Activated naive CD8-positive, alpha-beta T cell treated with anti-CD3 and anti-CD28 coated beads, Interleukin-2, amount 10 ng/mL, durations not matched to agents 7 days and 5 days (primary cell): ENCODE measurements around the gene STARD4. TPM values are rescaled to one million over a fixed set of nuclear protein-coding genes. Genes with fewer than 3 reads are reported as not detected.

Source experiments
- ATAC-seq: fragments of 150-1000 bp; cut with Tn5 transposase; one replicate; pipeline ENCODE4 v1.10.0; 2021; ENCODE audit warnings: low read depth, moderate library complexity
- POLR2A ChIA-PET: fragments of 350-600 bp; sonication (Branson Sonifier 250); formaldehyde crosslinking; loops from one replicate; lab custom pipeline; 2021; ENCODE audit warnings: antibody characterized with exemption; lab: Charles Lee
- DNase-seq: peaks from one replicate; pipeline ENCODE4 v3.0.0; 2021
- H3K27ac Mint-ChIP-seq: one replicate; pipeline ENCODE4 v1.8.0; 2022; ENCODE audit warnings: mild to moderate bottlenecking, mixed read lengths
- H3K27me3 Mint-ChIP-seq: one replicate; pipeline ENCODE4 v1.8.0; 2022; ENCODE audit warnings: mild to moderate bottlenecking, moderate library complexity, mixed read lengths
- H3K36me3 Mint-ChIP-seq: one replicate; pipeline ENCODE4 v1.8.0; 2021; ENCODE audit warnings: mild to moderate bottlenecking, mixed read lengths
- H3K4me1 Mint-ChIP-seq: one replicate; pipeline ENCODE4 v1.8.0; 2021; ENCODE audit warnings: mixed read lengths
- H3K4me3 Mint-ChIP-seq: one replicate; pipeline ENCODE4 v1.8.0; 2022; ENCODE audit warnings: mild to moderate bottlenecking, moderate library complexity, mixed read lengths
- H3K9me3 Mint-ChIP-seq: one replicate; pipeline ENCODE4 v1.8.0; 2021; ENCODE audit warnings: mixed read lengths
- total RNA-seq, 2 experiments: library from RNA; stranded (reverse); gene quantifications; one replicate each; pipeline ENCODE4 v1.2.3, GENCODE V29; 2021

Gene STARD4
- total RNA-seq, 2 experiments from 2014 or later, result 47.0 to 47.1 TPM

DNA sequence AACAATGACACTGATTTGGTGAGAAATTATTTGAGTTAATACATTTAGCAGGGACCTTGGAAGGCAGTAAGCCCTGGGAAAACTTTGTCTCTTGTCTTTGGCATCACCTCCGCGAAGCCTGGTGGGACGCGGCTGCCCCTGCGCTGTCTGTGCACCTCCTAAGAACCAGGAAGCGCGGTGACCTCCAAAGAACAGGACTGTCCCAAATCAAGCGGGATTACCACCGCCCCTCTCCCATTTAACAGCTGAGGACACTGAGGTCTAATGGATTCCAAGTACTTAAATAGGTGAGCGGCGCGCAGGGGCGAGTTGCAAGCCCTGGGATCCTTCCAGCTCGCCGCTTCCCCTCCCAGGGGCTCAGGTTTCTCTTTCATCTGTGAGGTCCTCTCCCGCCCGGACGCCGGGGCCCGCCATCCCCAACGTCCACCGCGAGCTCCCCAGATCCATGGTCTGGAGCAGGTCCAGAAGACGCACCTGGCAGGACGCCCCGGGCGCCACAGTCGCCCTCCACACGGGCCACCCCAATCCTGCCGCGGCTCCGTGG, 432 bp downstream of the STARD4 start:
- DNase-seq, result no peak
- Mint-ChIP-seq H3K4me1 (peaks cover 34% of the 10 kb centered on the region), H3K27me3 (peaks cover 2% of the 10 kb centered on the region), H3K36me3 (peaks cover 7% of the 10 kb centered on the region), H3K4me3 (peak overlapping the region; percentile 99), H3K27ac (peak overlapping the region; percentile 97), H3K9me3 (no peaks in the 10 kb centered on the region)
- POLR2A ChIA-PET, result interaction anchor here (1.0 to 2.2 kb wide), 10 partner anchors 10 to 288 kb away, joined by 3 to 11 read pairs (median 4); partner anchors contain the start of genes CAMK4 and NREP
- ATAC-seq, result peak; percentile 1

GRCh38 chr5:111511174-111511830, 1.0 kb downstream of the STARD4 start:
- POLR2A ChIA-PET, result interaction anchor here (1.0 to 2.2 kb wide), 11 partner anchors 9 to 649 kb away, joined by 3 to 11 read pairs (median 4); partner anchors contain the start of genes CAMK4 and NREP
- H3K9me3 Mint-ChIP-seq, result no peaks in the 10 kb centered on the region
- DNase-seq (no peak), ATAC-seq (no peak)
- H3K36me3 Mint-ChIP-seq, result peaks cover 7% of the 10 kb centered on the region
- H3K27ac Mint-ChIP-seq, result peak overlapping the region; percentile 97
- peak overlapping the region; percentile 99 for H3K4me3 Mint-ChIP-seq
- H3K4me1 Mint-ChIP-seq, result peaks cover 34% of the 10 kb centered on the region
- H3K27me3 Mint-ChIP-seq, result peaks cover 2% of the 10 kb centered on the region

- POLR2A ChIA-PET, result interaction anchor here (1.3 to 1.6 kb wide), 2 partner anchors 13 to 230 kb away, joined by 3 to 4 read pairs; no protein-coding TSS in a partner anchor
- H3K27me3 Mint-ChIP-seq, result no peaks in the 10 kb centered on the region
- no peaks in the 10 kb centered on the region for H3K9me3 Mint-ChIP-seq
- ATAC-seq (no peak), DNase-seq (no peak)
- H3K4me3 Mint-ChIP-seq, result peak overlapping the region; percentile 58
- no peak overlapping the region for H3K27ac Mint-ChIP-seq
- H3K4me1 Mint-ChIP-seq, result peaks cover 37% of the 10 kb centered on the region
- peaks cover 15% of the 10 kb centered on the region for H3K36me3 Mint-ChIP-seq
Observed at GRCh38 chr5:111509119-111509518, 3.2 kb downstream of the STARD4 start.

DNA sequence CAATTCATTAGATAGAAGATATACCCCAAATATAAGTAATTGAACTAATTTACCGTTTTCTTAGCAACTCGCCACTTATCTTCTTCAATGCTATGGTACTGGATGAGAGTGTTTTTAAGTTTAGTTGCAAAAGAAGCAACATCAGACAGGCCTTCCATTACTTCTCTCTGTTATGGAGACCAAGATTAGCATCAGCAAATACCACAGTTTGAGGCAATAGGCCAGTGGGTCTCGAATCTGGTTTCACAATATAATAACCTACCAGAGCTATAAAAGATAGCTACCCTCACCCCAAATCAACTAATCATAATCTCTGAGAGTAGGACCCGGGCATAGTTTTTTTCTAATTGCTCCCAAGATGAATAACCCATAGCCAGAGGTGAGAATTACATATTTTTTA, 5.1 kb downstream of the STARD4 start:
- Mint-ChIP-seq H3K36me3 (peaks cover 18% of the 10 kb centered on the region), H3K9me3 (no peaks in the 10 kb centered on the region), H3K27me3 (no peaks in the 10 kb centered on the region), H3K4me1 (peaks cover 37% of the 10 kb centered on the region), H3K4me3 (no peak overlapping the region), H3K27ac (no peak overlapping the region)
- no peak for ATAC-seq
- no peak for DNase-seq
- POLR2A ChIA-PET, result no interaction called here

DNA sequence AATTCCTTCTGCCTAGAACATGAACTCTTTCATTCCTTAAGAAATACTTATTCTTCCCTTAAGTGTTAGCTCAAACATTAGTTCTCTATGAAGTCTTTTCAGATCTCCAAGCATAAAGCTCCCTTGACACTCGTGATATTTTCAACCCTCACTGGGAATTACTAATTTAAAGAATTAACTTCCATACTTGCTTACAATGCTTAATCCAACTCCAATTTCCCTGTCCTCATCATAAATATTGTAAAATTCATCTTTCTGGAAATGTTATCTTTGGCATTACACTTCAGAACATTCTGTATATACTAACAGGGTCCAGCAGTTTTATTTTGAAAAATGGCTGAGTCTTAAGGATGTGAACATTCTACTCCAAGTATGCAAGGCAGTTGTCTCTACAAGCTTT, 7.2 kb downstream of the STARD4 start:
- Mint-ChIP-seq H3K4me1 (peaks cover 35% of the 10 kb centered on the region), H3K27ac (no peak overlapping the region), H3K4me3 (no peak overlapping the region), H3K27me3 (no peaks in the 10 kb centered on the region), H3K36me3 (peaks cover 23% of the 10 kb centered on the region), H3K9me3 (no peaks in the 10 kb centered on the region)
- ATAC-seq, result no peak
- POLR2A ChIA-PET, result interaction anchor here (0.7 kb wide), 1 partner anchor 275 kb away, joined by 3 read pairs; no protein-coding TSS in a partner anchor
- no peak for DNase-seq

DNA sequence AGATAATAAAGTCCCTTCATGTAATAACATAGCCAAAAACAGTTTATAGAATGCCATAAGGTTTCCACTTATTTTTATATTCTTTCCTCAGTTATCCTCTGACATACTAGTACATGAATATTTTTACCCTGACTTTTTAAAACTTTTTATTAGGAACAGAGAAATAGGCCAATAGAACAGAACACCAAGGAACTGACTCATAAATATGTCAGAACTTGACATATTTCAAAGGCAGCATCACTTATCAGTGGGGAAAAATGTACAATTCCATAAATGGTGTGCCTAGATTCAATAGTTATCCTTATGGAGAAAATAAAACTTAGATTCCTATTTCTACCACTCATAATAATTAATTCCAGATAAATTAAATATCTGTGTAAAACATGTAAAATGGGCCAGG, 9.4 kb downstream of the STARD4 start:
- no peak for ATAC-seq
- H3K27ac Mint-ChIP-seq, result no peak overlapping the region
- H3K4me3 Mint-ChIP-seq, result no peak overlapping the region
- H3K4me1 Mint-ChIP-seq, result peaks cover 31% of the 10 kb centered on the region
- DNase-seq, result no peak
- POLR2A ChIA-PET, result no interaction called here
- no peaks in the 10 kb centered on the region for H3K27me3 Mint-ChIP-seq
- H3K9me3 Mint-ChIP-seq, result no peaks in the 10 kb centered on the region
- peaks cover 35% of the 10 kb centered on the region for H3K36me3 Mint-ChIP-seq

DNA sequence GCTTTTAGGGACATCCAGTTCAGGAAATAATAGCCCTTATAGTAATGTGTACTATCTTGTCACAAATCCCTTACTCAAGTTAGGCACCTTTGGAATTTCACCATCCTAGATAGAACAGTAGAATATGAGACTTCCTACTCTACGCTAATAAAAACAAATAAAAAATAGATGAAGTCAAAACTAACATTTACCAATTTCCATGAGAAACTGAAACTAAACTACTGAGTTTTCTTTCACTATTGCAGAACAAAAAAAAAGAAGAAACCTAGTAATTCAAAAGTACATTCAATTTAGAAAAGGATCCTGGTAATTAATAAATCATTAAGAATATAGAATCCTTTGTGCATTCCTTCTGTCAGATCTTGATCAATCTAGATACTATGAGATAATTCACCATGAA, 14.0 kb downstream of the STARD4 start:
- POLR2A ChIA-PET, result interaction anchor here (0.8 kb wide), 1 partner anchor 14 kb away, joined by 3 read pairs; the partner anchor contains the start of gene STARD4
- H3K4me1 Mint-ChIP-seq, result peaks cover 31% of the 10 kb centered on the region
- no peaks in the 10 kb centered on the region for H3K9me3 Mint-ChIP-seq
- H3K27me3 Mint-ChIP-seq, result no peaks in the 10 kb centered on the region
- H3K27ac Mint-ChIP-seq, result peak overlapping the region; percentile 44
- DNase-seq, result no peak
- no peak for ATAC-seq
- peak overlapping the region; percentile 54 for H3K4me3 Mint-ChIP-seq
- peaks cover 47% of the 10 kb centered on the region for H3K36me3 Mint-ChIP-seq

- POLR2A ChIA-PET, result no interaction called here
- Mint-ChIP-seq H3K36me3 (peaks cover 44% of the 10 kb centered on the region), H3K4me3 (no peak overlapping the region), H3K4me1 (peaks cover 28% of the 10 kb centered on the region), H3K27ac (peak overlapping the region; percentile 64), H3K27me3 (no peaks in the 10 kb centered on the region), H3K9me3 (no peaks in the 10 kb centered on the region)
- ATAC-seq (no peak), DNase-seq (no peak)
Observed at GRCh38 chr5:111495159-111495558, 17.2 kb downstream of the STARD4 start.

DNA sequence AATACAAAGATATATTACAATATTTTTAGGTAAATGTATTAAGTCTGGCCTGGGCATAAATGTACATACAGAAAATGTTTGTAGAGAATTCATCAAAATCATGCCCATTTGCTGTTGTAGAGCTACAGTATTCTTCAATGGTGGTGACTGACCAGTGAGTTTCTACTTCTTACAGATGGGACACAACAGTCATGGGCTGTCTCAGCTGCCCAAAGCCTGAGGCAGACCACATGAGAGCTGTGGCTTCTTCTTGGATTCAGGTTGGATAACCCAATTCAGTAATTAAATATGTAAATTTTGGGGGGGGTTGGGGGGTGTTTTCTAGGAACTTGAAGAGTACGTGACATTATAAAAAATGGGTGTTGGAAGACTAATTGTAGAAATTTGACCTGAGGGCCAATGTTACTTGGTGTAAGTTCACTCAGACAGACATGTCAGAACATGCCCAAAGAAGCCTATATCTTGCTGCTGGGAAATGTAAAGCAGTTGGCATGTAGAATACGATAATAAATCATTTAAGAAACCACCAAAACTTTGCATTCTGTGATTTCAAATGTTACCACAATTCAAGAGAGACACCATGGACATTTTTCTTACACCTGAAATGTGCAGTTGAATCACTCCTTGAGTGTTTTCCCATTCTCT, 17.9 kb downstream of the STARD4 start:
- POLR2A ChIA-PET, result no interaction called here
- no peak for ATAC-seq
- H3K27me3 Mint-ChIP-seq, result no peaks in the 10 kb centered on the region
- H3K9me3 Mint-ChIP-seq, result no peaks in the 10 kb centered on the region
- peaks cover 40% of the 10 kb centered on the region for H3K36me3 Mint-ChIP-seq
- no peak overlapping the region for H3K4me3 Mint-ChIP-seq
- peak overlapping the region; percentile 58 for H3K27ac Mint-ChIP-seq
- DNase-seq, result no peak
- H3K4me1 Mint-ChIP-seq, result peaks cover 28% of the 10 kb centered on the region

GRCh38 chr5:111493031-111493430, 19.3 kb downstream of the STARD4 start:
- POLR2A ChIA-PET, result interaction anchor here (1.4 kb wide), 1 partner anchor 18 kb away, joined by 4 read pairs; no protein-coding TSS in a partner anchor
- H3K4me1 Mint-ChIP-seq, result peaks cover 19% of the 10 kb centered on the region
- H3K36me3 Mint-ChIP-seq, result peaks cover 32% of the 10 kb centered on the region
- H3K9me3 Mint-ChIP-seq, result no peaks in the 10 kb centered on the region
- H3K4me3 Mint-ChIP-seq, result no peak overlapping the region
- H3K27ac Mint-ChIP-seq, result peak overlapping the region; percentile 4
- DNase-seq (no peak), ATAC-seq (no peak)
- no peaks in the 10 kb centered on the region for H3K27me3 Mint-ChIP-seq

- POLR2A ChIA-PET, result no interaction called here
- no peak for ATAC-seq
- Mint-ChIP-seq H3K27me3 (no peaks in the 10 kb centered on the region), H3K4me3 (no peak overlapping the region), H3K9me3 (no peaks in the 10 kb centered on the region), H3K4me1 (peaks cover 6% of the 10 kb centered on the region), H3K27ac (no peak overlapping the region), H3K36me3 (peaks cover 33% of the 10 kb centered on the region)
- no peak for DNase-seq
Observed at GRCh38 chr5:111488353-111488752, 24.0 kb downstream of the STARD4 start.

- H3K4me1 Mint-ChIP-seq, result peaks cover 4% of the 10 kb centered on the region
- H3K27ac Mint-ChIP-seq, result no peak overlapping the region
- ATAC-seq, result no peak
- DNase-seq, result no peak
- H3K9me3 Mint-ChIP-seq, result no peaks in the 10 kb centered on the region
- peaks cover 38% of the 10 kb centered on the region for H3K36me3 Mint-ChIP-seq
- H3K27me3 Mint-ChIP-seq, result no peaks in the 10 kb centered on the region
- POLR2A ChIA-PET, result no interaction called here
- no peak overlapping the region for H3K4me3 Mint-ChIP-seq
Observed at GRCh38 chr5:111486926-111487325, 25.4 kb downstream of the STARD4 start.

DNA sequence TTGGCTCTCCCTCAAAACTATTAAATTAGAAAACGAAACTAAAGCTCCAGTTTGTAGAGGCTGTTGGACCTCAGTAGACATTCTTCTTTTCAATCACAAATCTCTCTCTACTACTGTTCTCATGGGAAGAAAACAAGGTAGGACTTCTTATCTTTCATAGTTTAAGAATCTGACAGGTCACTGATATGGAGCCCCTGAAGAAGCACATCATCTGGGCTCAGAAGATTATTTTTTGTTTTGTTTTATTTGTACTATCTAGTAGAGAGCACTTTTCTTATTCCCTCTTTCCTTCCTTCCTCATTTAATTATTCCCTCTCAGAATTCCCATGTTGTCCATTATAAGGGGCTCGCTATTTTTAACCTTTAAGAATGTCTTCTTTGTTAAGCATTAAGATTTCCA, 26.3 kb downstream of the STARD4 start:
- Mint-ChIP-seq H3K4me3 (no peak overlapping the region), H3K27ac (no peak overlapping the region), H3K4me1 (peaks cover 4% of the 10 kb centered on the region), H3K9me3 (no peaks in the 10 kb centered on the region), H3K36me3 (peaks cover 41% of the 10 kb centered on the region), H3K27me3 (no peaks in the 10 kb centered on the region)
- DNase-seq (no peak), ATAC-seq (no peak)
- POLR2A ChIA-PET, result no interaction called here
